ENCODE results near the gene EXOC3L4.

GRCh38 chr14:103151270-103151945 lies 56.9 kb downstream of the EXOC3L4 start:
- TF ChIP-seq CTCF (IDR thresholded peaks at IDR 0.05 in 8 of 11, conservative IDR thresholded peaks at IDR 0.05 in 3 of 11) (no peak), POLR2AphosphoS5 (IDR thresholded peaks at IDR 0.05) (no peak)
